AG10803 (cell line): ENCODE measurements around the gene RAET1L.

Experiments used
- DNase-seq: peaks from one replicate; pipeline ENCODE4 v3.0.0; 2010; ENCODE audit warnings: low read depth
- H3K4me3 ChIP-seq: 2 replicates; pipeline ENCODE4 v1.5.1; 2011; ENCODE audit warnings: mild to moderate bottlenecking, low read length, control low read depth
- TF ChIP-seq, protein P1 (sequence below): conservative IDR thresholded peaks from 2 replicates; pipeline ENCODE4 v1.5.1; 2011; ENCODE audit warnings: mild to moderate bottlenecking, low read length, control low read depth, inconsistent platforms

The RAET1L gene

DNA sequence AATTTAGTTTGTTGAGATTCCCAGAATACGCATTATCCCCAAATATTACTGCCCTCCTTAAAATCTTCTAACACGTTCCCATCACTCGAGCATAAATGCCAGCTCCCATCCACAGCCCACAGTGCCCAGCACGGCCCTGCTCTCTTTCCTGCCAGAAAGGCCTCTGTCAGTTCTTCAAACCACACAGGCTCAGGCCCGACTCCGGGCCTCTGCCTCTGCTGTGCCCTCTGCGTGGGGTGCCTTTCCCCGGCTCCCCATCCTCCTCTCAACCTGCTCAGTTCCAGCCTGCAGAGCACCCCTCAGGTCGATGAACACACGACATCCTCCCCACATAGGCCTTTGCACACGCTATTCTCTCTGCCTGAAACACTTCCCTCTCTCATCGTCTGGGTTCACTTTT, 30.8 kb upstream of the RAET1L start:
- TF ChIP-seq, protein P1, sequence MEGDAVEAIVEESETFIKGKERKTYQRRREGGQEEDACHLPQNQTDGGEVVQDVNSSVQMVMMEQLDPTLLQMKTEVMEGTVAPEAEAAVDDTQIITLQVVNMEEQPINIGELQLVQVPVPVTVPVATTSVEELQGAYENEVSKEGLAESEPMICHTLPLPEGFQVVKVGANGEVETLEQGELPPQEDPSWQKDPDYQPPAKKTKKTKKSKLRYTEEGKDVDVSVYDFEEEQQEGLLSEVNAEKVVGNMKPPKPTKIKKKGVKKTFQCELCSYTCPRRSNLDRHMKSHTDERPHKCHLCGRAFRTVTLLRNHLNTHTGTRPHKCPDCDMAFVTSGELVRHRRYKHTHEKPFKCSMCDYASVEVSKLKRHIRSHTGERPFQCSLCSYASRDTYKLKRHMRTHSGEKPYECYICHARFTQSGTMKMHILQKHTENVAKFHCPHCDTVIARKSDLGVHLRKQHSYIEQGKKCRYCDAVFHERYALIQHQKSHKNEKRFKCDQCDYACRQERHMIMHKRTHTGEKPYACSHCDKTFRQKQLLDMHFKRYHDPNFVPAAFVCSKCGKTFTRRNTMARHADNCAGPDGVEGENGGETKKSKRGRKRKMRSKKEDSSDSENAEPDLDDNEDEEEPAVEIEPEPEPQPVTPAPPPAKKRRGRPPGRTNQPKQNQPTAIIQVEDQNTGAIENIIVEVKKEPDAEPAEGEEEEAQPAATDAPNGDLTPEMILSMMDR: no peak
- H3K4me3 ChIP-seq: no peak overlapping the region
- DNase-seq: no peak

DNA sequence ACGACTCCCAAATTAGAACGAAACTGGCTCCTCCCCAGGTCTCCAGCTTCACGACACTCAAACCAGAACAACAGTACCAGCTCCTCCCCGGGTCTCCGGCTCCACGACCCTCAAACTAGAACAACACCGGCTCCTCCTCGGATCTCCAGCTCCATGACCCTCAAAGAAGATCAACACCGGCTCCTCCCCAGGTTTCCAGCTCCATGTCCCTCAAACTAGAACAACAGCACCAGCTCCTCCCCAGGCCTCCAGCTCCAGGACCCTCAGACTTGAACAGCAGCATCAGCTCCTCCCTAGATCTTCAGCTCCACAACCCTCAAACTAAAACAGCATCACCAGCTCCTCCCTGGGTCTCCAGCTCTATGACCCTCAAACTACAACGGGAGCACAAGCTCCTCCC, 29.8 kb upstream of the RAET1L start:
- TF ChIP-seq, protein P1: no peak
- DNase-seq: no peak
- H3K4me3 ChIP-seq: no peak overlapping the region

DNA sequence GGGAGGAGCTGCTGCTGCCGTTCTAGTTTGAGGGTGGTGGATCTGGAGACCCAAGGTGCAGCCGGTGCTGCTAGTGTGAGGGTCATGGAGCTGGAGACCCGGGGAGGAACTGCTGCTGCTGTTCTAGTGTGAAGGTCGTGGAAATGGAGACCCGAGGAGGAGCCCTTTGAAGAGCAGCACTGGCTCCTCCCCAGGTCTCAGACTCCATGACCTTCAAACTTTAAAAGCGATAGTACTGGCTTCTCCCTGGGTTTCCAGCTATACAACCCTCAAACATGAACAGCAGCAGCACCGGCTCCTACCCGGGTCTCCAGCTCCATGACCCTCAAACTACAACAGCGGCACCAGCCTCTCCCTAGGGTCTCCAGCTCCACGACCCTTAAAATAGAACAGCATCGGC, 28.1 kb upstream of the RAET1L start:
- TF ChIP-seq, protein P1: no peak
- H3K4me3 ChIP-seq: no peak overlapping the region

DNA sequence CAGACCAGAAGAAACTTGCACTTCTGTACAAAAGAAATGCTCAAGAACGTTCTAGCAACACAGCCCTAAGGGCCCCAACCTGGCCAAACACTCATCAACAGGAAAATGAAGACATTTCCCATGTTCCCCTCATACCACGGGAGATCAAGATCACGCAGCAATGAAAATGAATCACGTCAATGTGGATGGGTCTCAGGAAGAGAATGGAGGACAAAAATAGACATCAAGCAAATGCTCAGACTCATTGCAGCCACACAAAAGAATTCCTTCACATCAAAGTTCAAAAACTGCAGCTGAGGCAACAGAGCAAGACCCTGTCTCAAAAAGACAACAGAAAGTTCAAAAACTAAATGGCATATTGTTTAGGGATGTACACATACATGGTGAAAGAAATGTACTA, 25.5 kb upstream of the RAET1L start:
- no peak overlapping the region for H3K4me3 ChIP-seq
- TF ChIP-seq, protein P1: no peak
- DNase-seq: no peak

More for the DNA sequence above, 28.1 kb upstream of the RAET1L start:
- DNase-seq: no peak

DNA sequence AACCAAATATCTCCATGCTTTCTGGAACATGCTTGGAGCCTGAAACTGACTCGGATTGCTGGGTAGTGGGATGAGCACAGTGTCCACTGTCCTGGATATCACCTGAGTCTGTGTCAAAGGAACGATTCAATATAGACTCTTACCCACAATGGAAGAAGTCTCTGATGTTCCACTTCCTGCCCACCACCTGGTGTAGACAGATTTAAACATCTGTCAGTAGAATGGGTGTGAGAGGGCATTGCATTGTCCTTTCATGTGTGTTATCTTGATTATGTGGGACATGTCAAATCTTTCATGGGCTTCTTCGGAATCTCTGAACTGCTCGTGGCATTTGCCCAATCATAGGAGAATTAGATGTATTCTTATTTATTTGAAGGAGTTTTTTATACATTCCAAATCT, 22.8 kb upstream of the RAET1L start:
- no peak for DNase-seq
- TF ChIP-seq, protein P1: no peak
- H3K4me3 ChIP-seq: no peak overlapping the region

DNA sequence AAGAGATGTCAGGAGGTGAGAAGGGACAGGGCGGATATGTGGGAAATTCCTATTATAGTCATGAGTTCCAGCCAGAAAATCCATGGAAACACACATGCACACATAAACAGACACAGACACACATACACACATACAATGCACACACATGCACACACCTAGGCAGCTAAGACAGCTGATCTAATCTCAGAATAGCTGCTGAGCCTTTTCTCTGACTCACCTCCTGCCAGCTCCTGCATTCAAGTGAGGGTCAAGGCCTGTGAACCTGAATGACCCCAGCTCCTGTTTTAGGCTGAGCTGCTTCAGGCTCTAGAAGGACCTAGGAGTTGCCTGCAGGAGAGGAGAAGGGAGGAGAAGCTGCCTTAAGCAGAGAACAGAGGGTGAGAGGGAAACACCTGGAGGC, 21.6 kb upstream of the RAET1L start:
- no peak overlapping the region for H3K4me3 ChIP-seq
- TF ChIP-seq, protein P1: no peak
- DNase-seq: no peak

DNA sequence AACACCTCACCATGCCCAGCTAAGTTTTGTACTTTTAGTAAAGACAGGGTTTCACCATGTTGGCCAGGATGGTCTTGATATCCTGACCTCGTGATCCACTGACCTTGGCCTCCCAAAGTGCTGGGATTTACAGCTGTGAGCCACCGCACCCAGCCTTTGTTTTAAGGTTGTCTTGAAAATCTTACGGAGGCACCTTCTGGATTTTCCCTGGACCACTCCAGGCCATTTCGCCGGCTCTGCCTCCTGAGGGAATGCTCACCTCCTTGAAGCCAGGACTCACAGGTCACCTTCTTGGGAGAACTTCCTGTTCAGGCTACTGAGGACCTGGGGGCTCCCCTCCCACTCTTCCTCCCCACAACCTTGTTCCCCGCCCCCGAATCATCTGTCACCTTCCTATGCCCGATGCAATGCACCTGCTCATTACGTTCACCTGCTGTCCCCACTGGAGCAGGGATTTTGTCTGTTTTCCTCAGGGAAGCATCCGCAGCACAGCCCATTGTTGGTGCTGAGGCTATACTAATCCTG, 19.4 kb upstream of the RAET1L start:
- no peak for DNase-seq
- no peak overlapping the region for H3K4me3 ChIP-seq
- TF ChIP-seq, protein P1: no peak
